Tibial nerve (tissue), 3 donors: ENCODE data around the gene CEP85L.

ENCODE experiments used
- CTCF ChIP-seq, 5 experiments: fragments of 200-600 bp in 3 of 5; fragments of 450-650 bp in 2 of 5; sonication (generic) in 3 of 5; IDR thresholded peaks; one replicate each; pipeline ENCODE4 v1.5.1; 2016 to 2019; ENCODE audit warnings: antibody characterized with exemption in 5 of 5, mild to moderate bottlenecking in 3 of 5, moderate library complexity in 2 of 5
- POLR2A ChIP-seq, 2 donors: fragments of 450-650 bp; IDR thresholded peaks; one replicate each; pipeline ENCODE4 v1.6.1; 2017; ENCODE audit warnings: antibody characterized with exemption in 2 of 2, mild to moderate bottlenecking in 2 of 2, moderate library complexity in 2 of 2

GRCh38 chr6:118574051-118574865, 77.1 kb downstream of the CEP85L start:
- TF ChIP-seq CTCF (IDR thresholded peaks at IDR 0.05) (no peak), POLR2A (IDR thresholded peaks at IDR 0.05) (no peak)
